OCI-LY7 (cell line): ENCODE measurements around the gene TASOR. TPM values are rescaled to one million over a fixed set of nuclear protein-coding genes. Genes with fewer than 3 reads are reported as not detected.
"Not testable (repeated sequence)": the region's sequence is repeated elsewhere in the genome, so short reads cannot be mapped to it uniquely, and the experiment has no call there.

ENCODE experiments used
- BruUV-seq: library from RNA; stranded (reverse); fragments of 400-500 nt; replicated peaks from 2 replicates; lab custom pipeline; 2021; lab: Mats Ljungman, UMichigan
- CTCF ChIA-PET: fragments of 300-600 bp; sonication (Branson Sonifier 250); formaldehyde crosslinking; loops from one replicate; lab custom pipeline; 2022; ENCODE audit warnings: antibody characterized with exemption; ENCODE audit not compliant: unreplicated experiment; lab: Charles Lee
- POLR2A ChIA-PET: fragments of 300-600 bp; sonication (Branson Sonifier 250); formaldehyde crosslinking; loops from one replicate; lab custom pipeline; 2022; ENCODE audit warnings: antibody characterized with exemption; lab: Charles Lee
- DNase-seq: peaks from one replicate; pipeline ENCODE4 v3.0.0-alpha.2; 2015; ENCODE audit warnings: low spot score
- H2AFZ ChIP-seq: fragments of 200-600 bp; sonication (generic), shearing (Covaris generic); 2 replicates; pipeline ENCODE4 v1.6.1; 2014; ENCODE audit warnings: mild to moderate bottlenecking, antibody characterized with exemption, low read length, moderate library complexity
- H3K27ac ChIP-seq: fragments of 200-600 bp; sonication (generic); 2 replicates; pipeline ENCODE4 v1.5.1; 2014; ENCODE audit warnings: mixed run types, low read depth, mild to moderate bottlenecking, moderate library complexity, low read length, inconsistent platforms; ENCODE audit not compliant: poor library complexity, severe bottlenecking
- H3K36me3 ChIP-seq: fragments of 200-600 bp; sonication (generic); 2 replicates; pipeline ENCODE4 v1.6.1; 2014; ENCODE audit warnings: mild to moderate bottlenecking, antibody characterized with exemption, low read length, moderate library complexity, mixed read lengths; ENCODE audit not compliant: insufficient read depth
- H3K4me1 ChIP-seq: fragments of 200-600 bp; sonication (generic); 2 replicates; pipeline ENCODE4 v1.5.1; 2014; ENCODE audit warnings: mild to moderate bottlenecking, low read length; ENCODE audit not compliant: insufficient read depth, poor library complexity, severe bottlenecking
- H3K4me2 ChIP-seq: fragments of 200-600 bp; sonication (generic); 2 replicates; pipeline ENCODE4 v1.6.1; 2014; ENCODE audit warnings: mild to moderate bottlenecking, low read length
- H3K4me3 ChIP-seq: fragments of 200-600 bp; sonication (generic); 2 replicates; pipeline ENCODE4 v1.5.1; 2014; ENCODE audit warnings: mild to moderate bottlenecking, low read depth, low read length; ENCODE audit not compliant: poor library complexity, severe bottlenecking
- H3K79me2 ChIP-seq: fragments of 200-600 bp; sonication (generic); 2 replicates; pipeline ENCODE4 v1.6.1; 2016; ENCODE audit warnings: low read depth, mild to moderate bottlenecking, low read length, moderate library complexity, mixed read lengths; ENCODE audit not compliant: insufficient read depth
- H3K9me2 ChIP-seq: fragments of 200-600 bp; sonication (generic); 2 replicates; pipeline ENCODE4 v1.6.1; 2016; ENCODE audit warnings: mild to moderate bottlenecking, low read length, mixed read lengths; ENCODE audit not compliant: insufficient read depth
- H3K9me3 ChIP-seq: fragments of 200-600 bp; sonication (generic); 2 replicates; pipeline ENCODE4 v1.6.1; 2014; ENCODE audit warnings: mild to moderate bottlenecking, mixed run types, low read length, mixed read lengths
- H4K20me1 ChIP-seq: fragments of 200-600 bp; sonication (generic); 2 replicates; pipeline ENCODE4 v1.6.1; 2014; ENCODE audit warnings: mild to moderate bottlenecking, antibody characterized with exemption, low read length, moderate library complexity, mixed read lengths; ENCODE audit not compliant: insufficient read depth
- CTCF ChIP-seq: fragments of 200-600 bp; sonication (generic); conservative IDR thresholded peaks from 2 replicates; pipeline ENCODE4 v1.5.1; 2014; ENCODE audit warnings: mild to moderate bottlenecking, antibody characterized with exemption, low read length, moderate library complexity, mixed read lengths
- EZH2phosphoT487 ChIP-seq: fragments of 200-600 bp; sonication (generic); IDR thresholded peaks from 2 replicates; pipeline ENCODE4 v1.6.1; 2018; ENCODE audit warnings: low read depth, borderline replicate concordance, mild to moderate bottlenecking, mixed run types, antibody characterized with exemption, low read length, moderate library complexity, mixed read lengths
- intact Hi-C: fragments of 100-400 bp; cut with micrococcal nuclease; formaldehyde crosslinking; loops from one replicate; pipeline ENCODE4 v1.10.0; 2022; ENCODE audit not compliant: unreplicated experiment
- total RNA-seq, 2 experiments: library from RNA; depleted of rRNA in 1 of 2; stranded (reverse); fragments of >200 nt in 1 of 2; shearing (Covaris generic) in 1 of 2; gene quantifications; 2 replicates each; pipeline ENCODE4 v1.2.3, GENCODE V29; 2014 to 2022

Gene TASOR
- total RNA-seq, 2 experiments from 2014 or later: 96.5 to 121 TPM

- no peak overlapping the region for H3K4me3 ChIP-seq
- no peaks in the 10 kb centered on the region for H3K36me3 ChIP-seq
- peak; percentile 28 for DNase-seq
- H3K27ac ChIP-seq: no peak overlapping the region
- ChIA-PET CTCF (no interaction called here), POLR2A (interaction anchor here (0.9 to 1.3 kb wide), 2 partner anchors 79 to 276 kb away, joined by 3 read pairs; no protein-coding TSS in a partner anchor)
- H3K9me2 ChIP-seq: no peaks in the 10 kb centered on the region
- H3K4me2 ChIP-seq: no peak overlapping the region
- H3K79me2 ChIP-seq: no peaks in the 10 kb centered on the region
- TF ChIP-seq CTCF (peak; percentile 48), EZH2phosphoT487 (no peak)
- no TSS peak for BruUV-seq
- no peaks in the 10 kb centered on the region for H3K4me1 ChIP-seq
- H2AFZ ChIP-seq: no peak overlapping the region
- H3K9me3 ChIP-seq: 0 out of 2 replicates have a peak, but pooled peaks cover 9% of the 10 kb centered on the region
- intact Hi-C loops: no loop called here
- no peaks in the 10 kb centered on the region for H4K20me1 ChIP-seq
These were observed 28.3 kb upstream of the TASOR start for GRCh38 chr3:56711344-56711743.

DNA sequence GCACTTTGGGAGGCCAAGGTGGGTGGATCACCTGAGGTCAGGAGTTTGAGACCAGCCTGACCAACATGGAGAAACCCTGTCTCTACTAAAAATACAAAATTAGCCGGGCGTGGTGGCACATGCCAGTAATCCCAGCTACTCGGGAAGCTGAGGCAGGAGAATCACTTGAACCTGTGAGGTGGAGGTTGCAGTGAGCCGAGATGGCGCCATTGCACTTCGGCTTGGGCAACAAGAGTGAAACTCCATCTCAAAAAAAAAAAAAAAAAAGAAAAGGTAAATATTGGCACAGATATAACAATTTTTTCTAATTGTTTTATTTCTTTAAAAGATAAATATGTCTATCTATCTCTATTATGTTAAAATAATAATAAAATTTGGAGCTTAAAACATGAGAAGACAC is 24.3 kb upstream of the TASOR start:
- H3K4me3 ChIP-seq, DNase-seq, intact Hi-C loops, H3K79me2 ChIP-seq, H3K36me3 ChIP-seq, CTCF ChIA-PET, H3K4me2 ChIP-seq, H4K20me1 ChIP-seq, H2AFZ ChIP-seq, BruUV-seq, H3K9me2 ChIP-seq, H3K27ac ChIP-seq, H3K9me3 ChIP-seq: not testable (repeated sequence)
- peak; percentile 51; the same call in 1 of the 2 replicates for TF ChIP-seq CTCF
- H3K4me1 ChIP-seq: peaks cover 11% of the 10 kb centered on the region
- POLR2A ChIA-PET: interaction anchor here (0.6 to 0.8 kb wide), 5 partner anchors 24 to 467 kb away, joined by 3 to 8 read pairs (median 4); no protein-coding TSS in a partner anchor

GRCh38 chr3:56706629-56707028 is 23.6 kb upstream of the TASOR start:
- Histone ChIP-seq H3K79me2 (no peaks in the 10 kb centered on the region), H2AFZ (peak overlapping the region; percentile 2; the same call in 1 of the 2 replicates), H3K9me2 (no peaks in the 10 kb centered on the region), H4K20me1 (no peaks in the 10 kb centered on the region), H3K4me3 (no peak overlapping the region), H3K4me1 (peaks cover 11% of the 10 kb centered on the region), H3K4me2 (no peak overlapping the region), H3K36me3 (no peaks in the 10 kb centered on the region), H3K27ac (no peak overlapping the region), H3K9me3 (no peaks in the 10 kb centered on the region)
- intact Hi-C loops: no loop called here
- BruUV-seq: no TSS peak
- DNase-seq: no peak
- POLR2A ChIA-PET: interaction anchor here (1.0 kb wide), 1 partner anchor 91 kb away, joined by 4 read pairs; no protein-coding TSS in a partner anchor
- no peak for TF ChIP-seq CTCF
- TF ChIP-seq EZH2phosphoT487: no peak
- CTCF ChIA-PET: no interaction called here
